Subcutaneous adipose tissue (tissue), 4 donors: ENCODE measurements around the gene DNAJC6. TPM values are rescaled to one million over a fixed set of nuclear protein-coding genes. Genes with fewer than 3 reads are reported as not detected.

Source experiments
- total RNA-seq, 4 donors: library from RNA; depleted of rRNA; stranded (reverse); fragments of >200 nt; gene quantifications; one replicate each; pipeline ENCODE4 v1.1.0, GENCODE V29; 2016
- TF ChIP-seq, protein P1 (sequence below): fragments of 450-650 bp; IDR thresholded peaks from one replicate; pipeline ENCODE4 v1.5.1; 2016; ENCODE audit warnings: low read depth, mild to moderate bottlenecking, control low read depth, antibody characterized with exemption, moderate library complexity

DNAJC6 gene
- total RNA-seq, 4 donors from 2014 or later, result 0.88 to 3.6 (median 2.0) TPM

DNA sequence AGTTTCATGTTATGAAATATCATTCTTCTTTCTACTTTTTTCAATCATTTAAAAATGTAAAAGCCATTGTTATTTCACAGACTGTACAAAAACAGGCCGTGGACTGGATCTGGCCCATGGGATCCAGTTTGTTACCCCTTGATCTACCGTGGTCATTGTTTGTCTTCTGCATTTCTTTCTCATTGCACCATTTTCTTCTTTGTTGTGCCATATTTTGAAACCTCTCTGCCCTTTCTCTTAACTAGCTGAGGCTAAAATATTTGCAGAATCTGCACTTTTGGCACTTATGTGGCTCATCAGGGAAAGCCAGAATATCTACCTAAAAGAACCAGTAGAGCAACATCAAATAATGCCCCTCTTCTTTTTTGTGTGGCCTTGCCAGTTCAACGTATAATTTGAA is 50.5 kb downstream of the DNAJC6 start:
- TF ChIP-seq, protein P1, sequence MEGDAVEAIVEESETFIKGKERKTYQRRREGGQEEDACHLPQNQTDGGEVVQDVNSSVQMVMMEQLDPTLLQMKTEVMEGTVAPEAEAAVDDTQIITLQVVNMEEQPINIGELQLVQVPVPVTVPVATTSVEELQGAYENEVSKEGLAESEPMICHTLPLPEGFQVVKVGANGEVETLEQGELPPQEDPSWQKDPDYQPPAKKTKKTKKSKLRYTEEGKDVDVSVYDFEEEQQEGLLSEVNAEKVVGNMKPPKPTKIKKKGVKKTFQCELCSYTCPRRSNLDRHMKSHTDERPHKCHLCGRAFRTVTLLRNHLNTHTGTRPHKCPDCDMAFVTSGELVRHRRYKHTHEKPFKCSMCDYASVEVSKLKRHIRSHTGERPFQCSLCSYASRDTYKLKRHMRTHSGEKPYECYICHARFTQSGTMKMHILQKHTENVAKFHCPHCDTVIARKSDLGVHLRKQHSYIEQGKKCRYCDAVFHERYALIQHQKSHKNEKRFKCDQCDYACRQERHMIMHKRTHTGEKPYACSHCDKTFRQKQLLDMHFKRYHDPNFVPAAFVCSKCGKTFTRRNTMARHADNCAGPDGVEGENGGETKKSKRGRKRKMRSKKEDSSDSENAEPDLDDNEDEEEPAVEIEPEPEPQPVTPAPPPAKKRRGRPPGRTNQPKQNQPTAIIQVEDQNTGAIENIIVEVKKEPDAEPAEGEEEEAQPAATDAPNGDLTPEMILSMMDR, result no peak

DNA sequence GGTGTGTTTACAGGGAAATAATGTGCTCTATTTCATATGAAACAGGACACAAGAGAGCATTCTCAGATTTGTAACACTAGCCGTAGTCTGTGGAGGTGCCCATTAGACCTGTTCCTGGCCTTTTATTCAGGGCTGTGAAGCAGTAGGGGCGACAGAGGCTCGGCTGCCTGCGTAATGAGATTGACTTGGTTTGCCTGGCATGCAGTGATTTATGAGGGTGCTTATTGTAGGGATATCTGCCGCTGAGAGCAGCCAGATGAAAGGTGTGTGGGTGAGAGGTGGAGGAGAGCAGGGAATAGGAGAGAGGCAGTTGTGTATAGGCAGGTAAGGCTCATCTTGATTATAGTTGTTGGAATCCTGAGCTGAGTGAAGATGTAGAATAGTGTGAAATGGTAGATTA is 51.3 kb downstream of the DNAJC6 start:
- TF ChIP-seq, protein P1, result no peak

- TF ChIP-seq, protein P1, result no peak
These were observed 53.2 kb downstream of the DNAJC6 start for GRCh38 chr1:65362545-65362944.

GRCh38 chr1:65363484-65363883 is 54.1 kb downstream of the DNAJC6 start:
- TF ChIP-seq, protein P1, result no peak

DNA sequence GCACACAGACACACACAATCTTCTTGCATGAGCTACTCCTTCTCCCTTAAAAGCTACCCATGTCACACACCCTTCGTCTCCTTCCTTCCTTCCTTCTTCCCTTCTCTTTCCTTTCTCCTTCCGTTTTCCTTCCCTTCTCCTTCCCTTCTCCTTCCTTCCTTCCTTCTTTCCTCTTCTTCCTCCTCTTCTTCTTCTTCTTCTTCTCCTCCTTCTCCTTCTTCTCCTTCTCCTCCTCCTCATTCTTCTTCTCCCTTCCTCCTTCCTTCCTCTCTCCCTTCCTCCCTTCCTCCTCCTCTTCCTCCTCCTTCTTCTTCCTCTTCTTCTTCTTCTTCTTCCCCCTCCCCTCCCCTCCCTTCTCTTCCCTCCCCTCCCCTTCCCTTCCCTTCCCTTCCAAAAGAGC is 59.1 kb downstream of the DNAJC6 start:
- TF ChIP-seq, protein P1, result no peak

DNA sequence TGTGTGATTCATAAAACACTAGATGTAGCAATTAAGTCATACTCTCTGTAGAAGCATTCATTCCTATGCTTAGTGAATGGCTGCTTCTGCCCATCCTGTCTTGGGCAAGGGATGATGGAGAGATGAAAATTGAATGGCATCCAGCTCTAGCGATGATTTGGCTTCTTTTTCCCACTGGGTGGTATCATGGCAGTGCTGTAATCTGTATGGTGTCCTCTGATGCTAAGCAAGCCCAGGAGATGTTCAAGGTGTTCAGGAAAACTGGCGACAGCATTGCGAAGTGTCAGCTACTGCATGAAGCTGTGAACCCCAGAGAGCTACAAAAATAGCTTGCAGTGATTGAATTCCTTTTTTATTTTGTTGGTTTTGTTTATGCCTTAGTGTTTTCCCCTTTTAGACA is 62.2 kb downstream of the DNAJC6 start:
- TF ChIP-seq, protein P1, result no peak

DNA sequence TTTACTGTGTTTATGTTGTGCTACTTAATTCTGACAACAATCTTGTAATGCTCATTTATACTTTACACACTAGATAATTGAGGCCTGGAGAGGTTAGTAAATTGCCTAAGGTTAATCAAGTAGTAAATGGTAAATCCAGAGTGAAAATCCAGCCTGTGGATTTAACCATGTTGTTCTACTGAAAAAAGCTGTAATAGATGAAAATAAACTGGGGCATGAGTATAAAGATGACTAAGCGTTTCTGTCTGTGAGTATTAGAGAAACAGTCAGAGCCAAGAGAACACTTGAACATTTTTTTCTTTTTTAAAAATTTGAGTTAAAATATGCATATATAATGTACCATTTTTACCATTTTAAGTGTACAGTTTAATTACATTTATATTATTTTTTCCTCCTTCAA is 63.2 kb downstream of the DNAJC6 start:
- TF ChIP-seq, protein P1, result no peak
